MM.1S (cell line): ENCODE results near the gene GMPS.

Experiments used
- EZH2 ChIP-seq: fragments of 300-600 bp; sonication (generic); optimal IDR thresholded peaks from 2 replicates; pipeline ENCODE3; 2017; ENCODE audit warnings: low read depth, mild to moderate bottlenecking, antibody characterized with exemption, low read length, mixed read lengths
- EZH2phosphoT487 ChIP-seq: fragments of 300-600 bp; sonication (generic); IDR thresholded peaks from 2 replicates; pipeline ENCODE4 v1.6.1; 2018; ENCODE audit warnings: antibody characterized with exemption, low read length
- TF ChIP-seq, protein P1 (sequence below): fragments of 300-600 bp; sonication (generic); IDR thresholded peaks from 2 replicates; pipeline ENCODE4 v1.5.1; 2016; ENCODE audit warnings: antibody characterized with exemption, low read length, mixed read lengths

DNA sequence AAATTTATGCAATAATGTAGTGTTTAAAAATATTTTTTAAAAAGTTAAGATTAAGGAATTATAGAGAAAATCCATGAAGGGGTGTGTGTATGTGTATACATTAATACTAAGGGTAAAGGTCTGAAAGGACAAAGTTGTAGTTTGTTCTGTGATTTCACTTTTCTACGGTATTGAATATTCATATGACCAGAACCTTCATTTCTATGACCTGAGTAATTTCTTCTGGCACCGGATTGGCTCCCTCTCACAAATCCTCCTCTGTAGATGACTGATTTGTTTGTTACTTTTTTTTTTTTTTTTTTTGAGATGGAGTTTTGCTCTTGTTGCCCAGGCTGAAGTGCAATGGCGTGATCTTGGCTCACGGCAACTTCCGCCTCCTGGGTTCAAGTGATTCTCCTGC is 20.9 kb downstream of the GMPS start:
- TF ChIP-seq, protein P1, sequence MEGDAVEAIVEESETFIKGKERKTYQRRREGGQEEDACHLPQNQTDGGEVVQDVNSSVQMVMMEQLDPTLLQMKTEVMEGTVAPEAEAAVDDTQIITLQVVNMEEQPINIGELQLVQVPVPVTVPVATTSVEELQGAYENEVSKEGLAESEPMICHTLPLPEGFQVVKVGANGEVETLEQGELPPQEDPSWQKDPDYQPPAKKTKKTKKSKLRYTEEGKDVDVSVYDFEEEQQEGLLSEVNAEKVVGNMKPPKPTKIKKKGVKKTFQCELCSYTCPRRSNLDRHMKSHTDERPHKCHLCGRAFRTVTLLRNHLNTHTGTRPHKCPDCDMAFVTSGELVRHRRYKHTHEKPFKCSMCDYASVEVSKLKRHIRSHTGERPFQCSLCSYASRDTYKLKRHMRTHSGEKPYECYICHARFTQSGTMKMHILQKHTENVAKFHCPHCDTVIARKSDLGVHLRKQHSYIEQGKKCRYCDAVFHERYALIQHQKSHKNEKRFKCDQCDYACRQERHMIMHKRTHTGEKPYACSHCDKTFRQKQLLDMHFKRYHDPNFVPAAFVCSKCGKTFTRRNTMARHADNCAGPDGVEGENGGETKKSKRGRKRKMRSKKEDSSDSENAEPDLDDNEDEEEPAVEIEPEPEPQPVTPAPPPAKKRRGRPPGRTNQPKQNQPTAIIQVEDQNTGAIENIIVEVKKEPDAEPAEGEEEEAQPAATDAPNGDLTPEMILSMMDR: no peak
- TF ChIP-seq EZH2 (no peak), EZH2phosphoT487 (no peak)
